HG03060 (cell line): ENCODE data around the gene NDUFA3.

Source experiments
- ATAC-seq: cut with Tn5 transposase; IDR thresholded peaks from one replicate; pipeline ENCODE4 v1.9.1; 2021; ENCODE audit warnings: low read depth, moderate number of reproducible peaks; ENCODE audit not compliant: unreplicated experiment

The NDUFA3 gene

DNA sequence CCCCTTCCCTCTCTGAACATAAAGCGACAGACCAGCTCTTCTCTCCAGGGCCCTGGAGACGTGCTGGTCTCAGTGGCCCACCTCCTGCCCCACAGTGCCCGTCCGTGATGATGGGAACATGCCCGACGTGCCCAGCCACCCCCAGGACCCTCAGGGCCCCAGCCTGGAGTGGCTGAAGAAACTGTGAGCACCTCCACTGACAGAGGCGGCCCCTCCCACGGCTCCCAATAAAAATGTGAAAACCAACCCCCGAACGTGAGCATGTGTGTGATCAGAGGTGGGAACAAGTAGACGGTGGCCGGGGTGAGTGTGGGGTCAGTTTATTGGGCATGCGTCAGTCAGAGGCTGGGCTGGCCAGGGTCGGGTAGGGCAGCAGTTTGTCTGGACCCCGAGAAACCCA, 4.1 kb downstream of the NDUFA3 start:
- ATAC-seq, result no peak

DNA sequence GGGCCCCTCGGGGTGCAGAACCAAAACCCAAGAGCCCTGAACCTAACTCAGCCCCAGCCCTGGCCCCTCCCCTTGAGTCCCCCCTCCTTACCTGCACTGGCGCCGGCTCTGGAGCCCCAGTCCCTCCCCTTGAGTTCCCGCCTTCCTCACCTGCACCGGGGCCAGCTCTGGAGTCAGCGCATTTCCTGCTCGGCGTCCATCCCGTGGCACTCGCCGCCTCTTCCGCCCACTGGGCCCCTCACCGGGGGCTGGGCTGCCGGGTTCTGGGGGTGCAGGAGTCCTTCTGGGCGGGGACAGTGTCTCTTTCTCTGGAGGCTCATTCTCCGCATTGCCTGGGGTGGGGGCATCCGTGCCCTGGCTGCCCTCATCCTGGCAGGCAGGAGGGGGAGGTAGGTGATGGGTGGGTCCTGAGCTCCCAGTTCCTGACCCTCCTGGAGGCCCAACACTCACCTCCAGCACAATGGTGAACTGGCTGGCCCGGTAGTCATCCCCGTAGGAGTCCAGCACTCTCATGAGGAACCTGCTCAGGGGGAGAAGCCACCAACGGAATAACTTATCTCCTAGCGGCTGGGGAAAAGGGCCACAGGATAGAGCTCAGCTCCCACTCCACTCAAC, 5.3 kb downstream of the NDUFA3 start:
- ATAC-seq, result no peak

DNA sequence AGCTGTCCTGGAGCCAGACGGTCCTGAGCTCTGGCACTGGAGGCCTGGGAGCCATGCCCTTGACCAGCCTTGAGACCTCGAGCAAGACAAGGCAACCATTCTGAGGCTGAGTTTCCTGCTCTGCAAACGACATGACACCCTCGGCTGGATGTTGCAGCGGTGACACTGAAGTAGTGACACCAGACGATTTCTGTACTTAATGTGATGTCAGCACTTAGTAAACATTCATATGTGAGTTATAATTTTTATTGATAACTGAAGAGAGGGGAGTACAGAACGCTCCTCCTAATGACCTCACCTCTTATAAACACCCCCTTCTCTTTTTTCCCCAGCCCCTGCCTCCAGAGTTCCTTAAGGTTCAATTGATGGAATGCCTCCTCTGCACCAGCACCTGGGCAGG, 5.8 kb downstream of the NDUFA3 start:
- no peak for ATAC-seq

DNA sequence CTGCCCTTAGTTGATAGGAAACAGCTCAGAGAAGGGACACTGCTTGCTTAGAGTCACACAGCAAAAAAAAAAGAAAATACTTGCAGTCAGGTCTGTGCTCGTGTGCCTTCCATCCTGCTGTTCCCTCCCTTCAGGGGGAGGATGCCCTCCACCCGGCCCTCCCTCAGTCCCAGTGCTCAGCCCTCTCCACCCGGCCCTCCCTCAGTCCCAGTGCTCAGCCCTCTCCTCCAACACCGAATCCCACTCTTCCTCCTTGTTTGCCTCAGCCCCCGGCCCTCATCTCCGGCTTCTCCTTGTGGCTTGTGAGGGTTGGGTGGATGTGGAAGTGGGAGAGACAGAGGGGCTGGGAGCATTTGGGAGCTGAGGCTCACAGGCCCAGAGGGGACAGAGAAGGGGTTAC, 7.0 kb downstream of the NDUFA3 start:
- ATAC-seq, result no peak

DNA sequence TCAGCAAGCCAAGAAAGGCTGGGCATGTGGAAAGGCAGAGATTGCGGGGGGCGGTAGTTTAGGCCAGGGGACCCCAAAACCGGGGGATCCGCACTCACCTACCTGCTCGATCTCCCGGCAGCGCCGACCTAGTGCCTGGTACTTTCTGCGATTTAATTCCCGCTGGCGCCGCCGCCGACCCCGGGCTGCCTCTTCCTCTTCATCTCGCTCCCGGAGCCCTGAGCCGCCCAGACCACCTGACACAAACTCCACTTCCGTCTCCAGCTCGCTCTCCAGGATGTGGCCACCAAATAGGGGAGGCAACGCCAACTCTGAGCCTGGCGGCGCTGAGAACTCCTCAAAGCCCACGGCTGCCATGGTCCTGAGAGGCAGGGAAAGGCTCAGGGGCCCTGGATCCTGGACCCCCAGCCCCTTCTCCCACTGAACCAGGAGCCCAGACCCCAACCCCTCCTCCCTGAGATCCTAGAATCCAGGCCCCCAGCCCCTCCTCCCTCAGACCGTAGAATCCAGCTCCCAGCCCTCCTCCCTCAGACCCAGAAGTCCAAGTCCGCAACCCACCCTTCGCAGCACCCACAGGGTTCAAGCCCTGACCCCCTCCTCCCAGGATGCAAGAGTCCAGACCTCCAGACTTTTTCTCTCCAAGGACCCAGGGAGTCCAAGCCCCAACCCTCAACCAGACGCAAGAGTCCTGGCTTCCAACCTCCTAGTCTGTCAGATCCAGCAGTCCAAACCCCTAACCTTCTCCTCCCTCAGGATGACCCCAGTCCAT, 11.9 kb downstream of the NDUFA3 start:
- ATAC-seq, result no peak

DNA sequence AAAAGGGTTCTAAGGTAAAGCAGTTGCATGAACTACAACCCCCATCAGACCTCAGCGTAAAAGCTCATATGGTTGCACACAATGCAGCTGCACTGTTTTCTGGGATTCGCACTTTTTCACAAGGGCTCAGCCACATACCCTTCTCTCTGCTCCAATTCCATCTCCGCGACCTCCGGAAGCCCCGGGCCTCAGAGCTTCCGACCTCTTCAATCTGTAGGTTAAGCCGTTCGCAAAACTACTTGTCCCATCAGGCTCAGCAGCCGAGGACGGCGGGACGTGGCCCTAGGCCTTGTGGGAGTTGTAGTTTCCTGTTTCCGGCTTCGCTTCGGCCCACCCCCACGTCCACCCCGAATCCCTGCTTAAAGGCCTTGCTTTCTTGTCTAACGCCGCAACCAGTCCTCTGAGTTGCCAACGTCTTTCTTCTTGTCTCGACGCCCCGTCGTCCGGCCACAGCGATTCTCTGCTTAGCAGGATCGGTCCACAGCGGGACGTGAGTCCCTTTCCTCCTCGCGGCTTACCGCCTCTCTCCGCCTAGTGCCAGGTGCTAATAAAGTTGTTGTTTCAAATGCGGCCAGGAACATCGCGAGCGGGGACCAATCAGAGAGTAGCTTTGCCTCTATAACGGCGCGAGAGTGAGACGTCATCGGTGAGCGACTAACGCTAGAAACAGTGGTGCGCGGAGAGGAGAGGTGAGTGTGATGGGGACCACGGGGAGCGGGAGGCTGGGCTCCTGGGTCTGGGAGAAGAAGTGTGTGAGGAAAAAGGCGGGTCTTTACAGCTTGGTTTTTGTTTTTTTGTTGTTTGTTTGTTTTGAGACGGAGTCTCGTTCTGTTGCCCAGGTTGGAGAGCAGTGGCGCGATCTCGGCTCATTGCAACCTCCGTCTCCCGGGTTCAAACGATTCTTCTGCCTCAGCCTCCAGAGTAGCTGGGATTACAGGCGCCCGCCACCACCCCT, 12.7 kb downstream of the NDUFA3 start, which contains the start of the genes PRPF31 and TFPT:
Gene PRPF31 (plus strand): TSS at position 646 of the 955 bp plus-strand sequence. CDS start 2,525 bp downstream, outside the sequence.
Gene TFPT (minus strand): TSS at position 549 of the 955 bp plus-strand sequence. CDS start 388 bp downstream, at position 161.
- ATAC-seq, result peak; percentile 85

DNA sequence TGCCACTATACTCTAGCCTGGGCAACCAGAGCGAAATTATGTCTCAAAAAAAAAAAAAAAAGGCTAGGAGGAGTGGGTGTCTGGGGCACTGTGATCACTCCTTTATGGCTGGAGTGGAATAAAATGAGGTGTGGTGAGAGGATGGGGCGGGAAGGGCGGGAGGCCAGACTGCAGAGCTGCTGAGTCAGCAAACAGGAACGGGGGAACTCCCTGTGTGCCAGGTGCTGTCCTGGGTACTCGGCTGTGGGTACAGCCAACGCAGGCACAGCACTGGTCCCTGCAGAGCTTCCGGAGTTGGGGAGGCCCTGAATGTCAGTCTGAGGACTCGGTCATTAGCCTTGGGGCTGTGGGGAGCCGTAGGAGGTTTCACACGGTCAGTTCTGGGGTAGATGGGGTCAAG, 18.6 kb downstream of the NDUFA3 start:
- ATAC-seq, result no peak

DNA sequence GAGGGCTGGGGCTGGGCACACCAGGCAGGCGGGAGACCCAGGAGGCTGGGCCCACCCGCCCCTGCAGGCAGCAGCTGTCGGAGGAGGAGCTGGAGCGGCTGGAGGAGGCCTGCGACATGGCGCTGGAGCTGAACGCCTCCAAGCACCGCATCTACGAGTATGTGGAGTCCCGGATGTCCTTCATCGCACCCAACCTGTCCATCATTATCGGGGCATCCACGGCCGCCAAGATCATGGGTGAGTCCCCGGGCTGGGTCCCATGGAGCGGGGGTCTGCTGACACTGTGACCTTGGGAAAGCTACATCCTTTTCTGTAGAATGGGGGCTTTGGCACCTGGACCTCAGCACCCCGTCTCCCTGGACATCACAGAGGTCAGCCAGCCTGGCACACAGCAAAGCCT, 21.0 kb downstream of the NDUFA3 start:
- no peak for ATAC-seq

DNA sequence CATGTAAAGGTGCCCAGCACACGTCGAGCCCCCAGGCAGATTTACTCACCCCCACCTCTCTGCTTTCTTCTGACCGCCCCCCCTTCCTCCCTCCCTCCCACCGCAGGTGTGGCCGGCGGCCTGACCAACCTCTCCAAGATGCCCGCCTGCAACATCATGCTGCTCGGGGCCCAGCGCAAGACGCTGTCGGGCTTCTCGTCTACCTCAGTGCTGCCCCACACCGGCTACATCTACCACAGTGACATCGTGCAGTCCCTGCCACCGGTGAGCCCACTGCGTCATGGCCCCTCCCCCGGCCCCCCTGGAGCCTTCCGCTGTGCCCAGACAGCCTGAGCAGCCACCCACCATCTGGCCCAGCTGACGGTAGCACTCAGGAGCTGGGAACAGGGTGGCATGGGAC, 21.7 kb downstream of the NDUFA3 start:
- ATAC-seq, result no peak

DNA sequence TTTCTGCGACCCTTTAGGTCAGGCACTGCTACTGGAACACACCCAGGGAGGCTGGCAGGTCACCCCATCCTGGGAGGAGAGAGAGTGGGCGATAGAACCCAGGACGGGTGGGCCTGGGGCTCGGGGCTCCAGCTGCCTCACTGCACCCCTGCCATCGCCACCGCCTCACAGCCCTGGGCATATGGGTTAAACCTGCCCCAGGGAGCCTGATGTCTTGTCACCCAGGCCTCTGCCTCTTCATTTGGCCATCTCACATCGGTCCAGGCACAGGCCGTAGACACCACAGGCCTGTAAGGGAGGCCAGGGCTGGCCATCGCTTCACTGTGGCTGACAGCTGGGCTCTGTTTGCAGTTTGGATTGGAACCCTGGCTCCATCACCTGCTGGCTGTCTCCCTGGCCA, 23.1 kb downstream of the NDUFA3 start:
- no peak for ATAC-seq

DNA sequence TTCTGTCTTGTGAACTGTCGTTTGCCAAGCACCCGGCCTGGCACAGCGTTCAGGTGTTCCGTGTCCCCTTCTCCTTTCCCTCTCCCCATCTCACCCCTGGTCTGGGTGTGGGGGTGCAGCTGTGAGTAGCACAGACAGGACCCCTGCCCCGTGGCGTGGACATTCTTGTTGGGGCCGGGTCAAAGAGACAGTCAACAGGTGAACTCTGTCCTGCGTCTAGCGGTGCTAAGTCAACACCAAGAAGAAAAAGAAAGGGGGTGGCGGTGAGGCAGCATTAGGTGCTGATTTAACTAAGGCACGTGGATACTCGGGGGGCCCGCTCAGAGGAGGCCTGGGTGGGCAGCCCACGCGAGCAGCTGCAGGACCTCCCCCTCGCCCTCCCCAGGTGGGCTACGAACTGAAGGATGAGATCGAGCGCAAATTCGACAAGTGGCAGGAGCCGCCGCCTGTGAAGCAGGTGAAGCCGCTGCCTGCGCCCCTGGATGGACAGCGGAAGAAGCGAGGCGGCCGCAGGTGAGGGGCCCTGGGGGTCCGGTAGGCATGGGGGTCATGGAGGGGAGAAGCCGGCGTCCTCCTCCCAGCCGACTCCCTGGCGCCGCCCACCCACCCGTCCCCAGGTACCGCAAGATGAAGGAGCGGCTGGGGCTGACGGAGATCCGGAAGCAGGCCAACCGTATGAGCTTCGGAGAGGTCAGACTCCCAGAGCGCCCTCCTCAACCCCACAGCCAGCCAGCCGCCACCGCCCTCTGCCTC, 25.2 kb downstream of the NDUFA3 start:
- no peak for ATAC-seq

DNA sequence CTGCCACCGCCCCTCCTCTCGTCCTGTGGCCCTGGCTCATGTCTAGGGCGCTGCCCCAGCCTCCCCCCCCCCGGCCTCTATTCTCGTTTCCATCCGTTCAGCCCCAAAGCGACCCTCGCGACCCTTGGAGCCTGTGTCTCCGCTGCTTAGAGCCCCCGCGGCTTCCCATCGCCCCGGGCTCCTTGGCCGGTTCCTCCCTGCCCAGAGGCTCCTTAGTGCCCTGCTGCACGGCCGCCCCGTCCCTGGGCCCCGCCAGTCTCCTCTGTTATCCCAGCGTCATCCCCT, 25.7 kb downstream of the NDUFA3 start:
- no peak for ATAC-seq

DNA sequence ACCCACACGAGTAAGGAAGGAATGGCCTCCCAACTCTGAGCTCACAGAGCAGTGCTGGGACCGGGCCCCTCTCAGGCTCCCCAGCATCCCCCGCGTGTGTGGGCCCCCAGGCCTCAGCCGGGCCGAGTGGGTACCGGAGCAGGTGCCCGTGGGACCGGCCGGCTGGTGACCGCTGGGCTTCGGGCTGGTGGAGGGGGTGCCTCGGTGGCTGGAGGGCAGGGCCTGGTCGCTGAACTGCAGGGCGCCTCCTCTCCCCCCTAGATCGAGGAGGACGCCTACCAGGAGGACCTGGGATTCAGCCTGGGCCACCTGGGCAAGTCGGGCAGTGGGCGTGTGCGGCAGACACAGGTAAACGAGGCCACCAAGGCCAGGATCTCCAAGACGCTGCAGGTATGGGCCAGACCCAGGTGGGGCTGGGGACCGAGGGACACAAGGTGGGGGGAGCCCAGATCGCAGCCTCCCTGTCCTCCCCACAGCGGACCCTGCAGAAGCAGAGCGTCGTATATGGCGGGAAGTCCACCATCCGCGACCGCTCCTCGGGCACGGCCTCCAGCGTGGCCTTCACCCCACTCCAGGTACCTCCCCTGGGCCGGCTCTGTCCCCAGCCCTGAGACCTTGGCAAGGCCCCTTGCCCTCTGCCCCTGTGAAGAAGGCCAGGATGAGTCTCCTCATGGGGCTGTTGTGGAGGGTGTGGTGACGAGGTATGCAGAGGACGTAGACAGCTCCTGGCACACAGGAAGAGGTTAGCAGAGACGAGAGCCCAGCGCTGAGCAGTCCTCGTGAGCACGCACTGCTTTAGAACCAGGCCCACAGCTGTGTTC, 26.4 kb downstream of the NDUFA3 start:
- no peak for ATAC-seq

DNA sequence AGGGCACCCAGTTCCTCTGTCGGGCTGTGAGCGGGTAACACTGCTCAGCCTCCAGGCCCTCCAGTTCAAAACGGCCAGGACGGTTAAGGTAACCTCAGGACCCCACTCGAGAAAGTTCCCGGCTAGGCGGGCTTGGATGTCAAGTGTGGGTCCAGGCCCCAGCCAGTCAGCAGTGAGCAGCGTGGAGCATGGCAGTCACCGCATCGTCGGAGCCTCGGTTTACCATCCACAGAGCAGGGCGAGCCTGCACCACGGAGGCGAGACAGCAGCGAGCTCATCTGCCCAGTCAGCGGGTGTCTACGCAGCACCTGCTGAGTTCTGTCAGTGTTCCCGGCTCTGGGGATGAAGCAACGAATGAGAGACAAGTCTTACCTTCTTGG, 27.0 kb downstream of the NDUFA3 start:
- no peak for ATAC-seq

DNA sequence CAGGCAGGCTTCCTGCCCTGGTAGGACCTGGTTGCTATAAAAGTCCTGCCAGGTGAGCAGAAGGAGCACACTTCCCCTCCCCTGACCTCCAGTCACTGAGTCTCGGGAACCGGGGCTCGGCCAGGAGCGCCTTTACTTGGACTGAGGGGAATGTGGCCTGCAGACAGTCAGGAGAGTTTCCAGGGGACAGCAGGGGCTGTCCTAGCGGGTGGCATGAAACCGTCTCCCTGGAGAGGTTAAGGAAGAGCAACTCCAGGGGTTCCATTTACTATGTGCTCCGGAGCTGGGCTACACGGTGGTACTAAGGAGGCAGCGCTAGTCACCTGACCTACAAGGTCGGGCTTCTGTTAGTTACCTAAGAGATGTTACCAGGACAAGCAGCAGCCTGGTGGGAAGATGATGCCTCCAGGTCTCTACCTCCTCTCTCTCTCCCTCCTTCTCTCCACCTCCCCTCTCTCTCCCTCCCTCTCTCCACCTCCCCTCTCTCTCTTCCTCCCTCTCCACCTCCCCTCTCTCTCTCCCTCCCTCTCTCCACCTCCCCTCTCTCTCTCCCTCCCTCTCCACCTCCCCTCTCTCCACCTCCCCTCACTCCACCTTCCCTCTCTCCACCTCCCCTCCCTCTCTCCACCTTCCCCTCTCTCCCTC, 30.8 kb downstream of the NDUFA3 start:
- no peak for ATAC-seq

DNA sequence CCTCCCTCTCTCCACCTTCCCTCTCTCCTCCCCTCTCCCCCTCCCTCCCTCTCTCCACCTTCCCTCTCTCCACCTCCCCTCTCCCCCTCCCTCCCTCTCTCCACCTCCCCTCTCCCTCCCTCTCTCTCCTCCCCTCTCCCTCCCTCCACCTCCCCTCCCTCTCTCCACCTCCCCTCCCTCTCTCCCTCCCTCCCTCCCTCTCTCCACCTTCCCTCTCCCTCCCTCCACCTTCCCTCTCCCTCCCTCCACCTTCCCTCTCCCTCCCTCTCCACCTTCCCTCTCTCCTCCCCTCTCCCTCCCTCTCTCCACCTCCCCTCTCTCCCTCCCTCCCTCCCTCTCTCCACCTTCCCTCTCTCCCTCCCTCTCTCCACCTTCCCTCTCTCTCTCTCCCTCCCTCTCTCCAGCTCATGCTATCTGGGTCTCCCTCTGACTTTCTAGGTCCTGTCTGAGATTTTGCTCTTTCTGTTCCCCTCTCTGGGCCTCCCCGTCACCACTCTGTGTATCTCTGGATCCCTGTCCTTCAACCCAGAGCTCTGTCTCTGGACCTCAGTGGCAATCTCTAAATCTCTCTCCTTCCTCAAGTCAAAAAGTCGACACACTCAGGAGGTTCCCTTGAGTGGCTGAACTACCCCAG, 31.4 kb downstream of the NDUFA3 start:
- no peak for ATAC-seq

DNA sequence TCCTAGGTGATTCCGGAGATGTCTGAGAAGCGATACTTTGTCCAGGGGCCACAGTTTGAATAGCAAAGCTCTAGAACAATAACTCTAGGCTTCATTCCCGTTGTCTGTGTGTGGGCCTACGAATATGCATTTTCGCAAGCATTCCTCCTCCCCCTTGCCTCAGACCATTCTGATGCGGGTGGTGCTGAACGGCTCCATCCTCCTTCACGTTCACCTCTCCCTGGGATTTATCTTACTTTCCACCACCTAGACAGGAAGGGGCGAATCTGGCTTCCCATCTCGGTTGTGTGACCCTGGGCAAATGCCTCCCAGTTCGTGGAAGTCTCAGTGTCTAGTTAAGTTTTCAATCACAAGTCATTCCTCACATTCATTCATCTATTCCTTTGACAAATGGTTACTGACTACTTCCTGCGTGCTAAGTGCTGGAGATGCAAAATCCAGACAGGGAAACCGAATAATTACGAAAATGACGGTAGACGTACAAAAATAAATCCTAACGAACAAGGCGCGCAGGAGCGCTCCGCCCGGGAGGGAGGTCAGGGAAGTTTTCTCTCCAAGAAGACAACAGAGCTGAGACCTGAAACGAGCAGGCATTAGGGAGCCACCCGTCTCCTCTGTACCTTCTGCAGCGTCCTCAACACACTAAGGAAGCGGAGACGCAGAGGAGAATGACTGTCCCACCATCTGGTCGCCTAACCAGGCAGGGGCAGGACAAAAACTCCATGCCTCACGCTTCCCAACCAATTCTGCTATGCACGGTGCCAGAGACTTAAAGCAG, 33.6 kb downstream of the NDUFA3 start:
- ATAC-seq, result peak; percentile 1
